HEK293T (cell line): ENCODE measurements around the gene SOCS6.

Experiments
- CTCF ChIA-PET: fragments of 350-600 bp; formaldehyde crosslinking; extraction: SDS; loops from one replicate; lab custom pipeline; 2021; ENCODE audit warnings: antibody characterized with exemption, inconsistent platforms; lab: Yijun Ruan, JAX
- POLR2A ChIA-PET: fragments of 350-600 bp; formaldehyde crosslinking; extraction: SDS; loops from one replicate; lab custom pipeline; 2020; ENCODE audit warnings: antibody characterized with exemption, inconsistent platforms; lab: Yijun Ruan, JAX
- DNase-seq: peaks from one replicate; pipeline ENCODE4 v3.0.0; 2012; ENCODE audit warnings: mixed read lengths; ENCODE audit errors: extremely low spot score
- ARNT ChIP-seq: fragments of 450-650 bp; IDR thresholded peaks from 2 replicates; pipeline ENCODE4 v1.6.1; 2017; ENCODE audit warnings: mild to moderate bottlenecking
- BHLHE40 ChIP-seq: fragments of 450-650 bp; IDR thresholded peaks from 2 replicates; pipeline ENCODE4 v1.6.1; 2016; ENCODE audit warnings: mild to moderate bottlenecking, moderate library complexity, borderline replicate concordance
- CTBP1 ChIP-seq: fragments of 450-650 bp; IDR thresholded peaks from 2 replicates; pipeline ENCODE4 v1.6.1; 2016; ENCODE audit warnings: borderline replicate concordance
- ELF4 ChIP-seq: fragments of 450-650 bp; IDR thresholded peaks from 2 replicates; pipeline ENCODE4 v1.6.1; 2017; ENCODE audit warnings: antibody characterized with exemption
- FOXA1 ChIP-seq: fragments of 450-650 bp; IDR thresholded peaks from 2 replicates; pipeline ENCODE4 v1.6.1; 2016; ENCODE audit warnings: mild to moderate bottlenecking
- FOXK2 ChIP-seq: fragments of 450-650 bp; IDR thresholded peaks from 2 replicates; pipeline ENCODE4 v1.6.1; 2016; ENCODE audit warnings: mild to moderate bottlenecking
- FOXM1 ChIP-seq: fragments of 450-650 bp; IDR thresholded peaks from 2 replicates; pipeline ENCODE4 v1.6.1; 2017; ENCODE audit warnings: mild to moderate bottlenecking, borderline replicate concordance
- HDGF ChIP-seq: fragments of 450-650 bp; IDR thresholded peaks from 2 replicates; pipeline ENCODE4 v1.6.1; 2017; ENCODE audit warnings: antibody characterized with exemption, borderline replicate concordance
- L3MBTL2 ChIP-seq: fragments of 450-650 bp; conservative IDR thresholded peaks from 2 replicates; pipeline ENCODE4 v1.6.1; 2016; ENCODE audit warnings: mild to moderate bottlenecking
- LEF1 ChIP-seq: fragments of 450-650 bp; IDR thresholded peaks from 2 replicates; pipeline ENCODE4 v1.6.1; 2017; ENCODE audit warnings: mild to moderate bottlenecking, borderline replicate concordance
- NFRKB ChIP-seq: fragments of 450-650 bp; IDR thresholded peaks from 2 replicates; pipeline ENCODE4 v1.6.1; 2016; ENCODE audit warnings: mild to moderate bottlenecking, moderate library complexity
- PKNOX1 ChIP-seq: fragments of 450-650 bp; IDR thresholded peaks from 2 replicates; pipeline ENCODE4 v1.6.1; 2016
- SP1 ChIP-seq: fragments of 450-650 bp; IDR thresholded peaks from 2 replicates; pipeline ENCODE4 v1.6.1; 2017
- SUZ12 ChIP-seq: fragments of 450-650 bp; IDR thresholded peaks from 2 replicates; pipeline ENCODE4 v1.6.1; 2016; ENCODE audit warnings: mild to moderate bottlenecking
- TARDBP ChIP-seq: fragments of 450-650 bp; IDR thresholded peaks from 2 replicates; pipeline ENCODE4 v1.6.1; 2016
- ZNF384 ChIP-seq: fragments of 450-650 bp; IDR thresholded peaks from 2 replicates; pipeline ENCODE4 v1.6.1; 2016

SOCS6 gene

GRCh38 chr18:70322928-70323327 lies 34.1 kb downstream of the SOCS6 start:
- POLR2A ChIA-PET: no interaction called here
- CTCF ChIA-PET: no interaction called here
- TF ChIP-seq TARDBP (no peak), NFRKB (no peak), FOXA1 (no peak)
- DNase-seq: no peak

- CTCF ChIA-PET: no interaction called here
- POLR2A ChIA-PET: no interaction called here
Observed at GRCh38 chr18:70324897-70325296, 36.1 kb downstream of the SOCS6 start.

GRCh38 chr18:70326255-70326654 lies 37.4 kb downstream of the SOCS6 start:
- POLR2A ChIA-PET: no interaction called here

More at GRCh38 chr18:70324897-70325296, 36.1 kb downstream of the SOCS6 start:
- no peak for DNase-seq
- TF ChIP-seq BHLHE40 (no peak), LEF1 (no peak), NFRKB (no peak), SP1 (no peak), HDGF (no peak), FOXK2 (no peak), PKNOX1 (no peak), TARDBP (no peak), CTBP1 (no peak), FOXA1 (no peak)

GRCh38 chr18:70328169-70328568 lies 39.3 kb downstream of the SOCS6 start:
- POLR2A ChIA-PET: no interaction called here
- TF ChIP-seq ELF4 (no peak), SUZ12 (no peak), SP1 (no peak), PKNOX1 (no peak), ARNT (no peak), LEF1 (no peak), TARDBP (no peak), ZNF384 (no peak)
- no peak for DNase-seq
- CTCF ChIA-PET: no interaction called here

More at GRCh38 chr18:70326255-70326654, 37.4 kb downstream of the SOCS6 start:
- TF ChIP-seq FOXA1 (no peak), LEF1 (no peak), L3MBTL2 (no peak), FOXK2 (no peak), SP1 (no peak), PKNOX1 (no peak), ELF4 (no peak), CTBP1 (no peak), ZNF384 (no peak), ARNT (no peak), TARDBP (no peak)
- DNase-seq: no peak
- CTCF ChIA-PET: no interaction called here

GRCh38 chr18:70329071-70329470 lies 40.2 kb downstream of the SOCS6 start:
- POLR2A ChIA-PET: no interaction called here
- no peak for DNase-seq

GRCh38 chr18:70330887-70331286 lies 42.0 kb downstream of the SOCS6 start:
- POLR2A ChIA-PET: no interaction called here
- TF ChIP-seq L3MBTL2 (no peak), ELF4 (no peak), FOXA1 (no peak), LEF1 (no peak), SUZ12 (no peak), TARDBP (no peak), FOXK2 (no peak), NFRKB (no peak), ARNT (no peak), BHLHE40 (no peak), ZNF384 (no peak), PKNOX1 (no peak), FOXM1 (no peak), CTBP1 (no peak), HDGF (no peak), SP1 (no peak)
- no peak for DNase-seq
- CTCF ChIA-PET: no interaction called here

More at GRCh38 chr18:70329071-70329470, 40.2 kb downstream of the SOCS6 start:
- CTCF ChIA-PET: no interaction called here
- TF ChIP-seq SP1 (no peak), LEF1 (no peak), CTBP1 (no peak), BHLHE40 (no peak), NFRKB (no peak), L3MBTL2 (no peak), FOXM1 (no peak), PKNOX1 (no peak), ZNF384 (no peak), ARNT (no peak), FOXK2 (no peak), TARDBP (no peak), SUZ12 (no peak), HDGF (no peak), ELF4 (no peak), FOXA1 (no peak)
